Left forelimb (tissue), 1 donor: ENCODE data around the gene ZNF132.
"Not testable (repeated sequence)": the region's sequence is repeated elsewhere in the genome, so short reads cannot be mapped to it uniquely, and the experiment has no call there.

Experiments used
- DNase-seq: peaks from one replicate; pipeline ENCODE4 v3.0.0-alpha.2; 2018; ENCODE audit warnings: low spot score

The ZNF132 gene

GRCh38 chr19:58466760-58467589, 27.0 kb upstream of the ZNF132 start, which contains the start of gene ZNF324:
Gene ZNF324, plus strand, starts transcription at chr19:58467080. Its CDS starts 2,106 bp downstream, at chr19:58469186.
- DNase-seq = peak; percentile 99

GRCh38 chr19:58466089-58466759, 26.3 kb upstream of the ZNF132 start:
- DNase-seq = no peak

DNA sequence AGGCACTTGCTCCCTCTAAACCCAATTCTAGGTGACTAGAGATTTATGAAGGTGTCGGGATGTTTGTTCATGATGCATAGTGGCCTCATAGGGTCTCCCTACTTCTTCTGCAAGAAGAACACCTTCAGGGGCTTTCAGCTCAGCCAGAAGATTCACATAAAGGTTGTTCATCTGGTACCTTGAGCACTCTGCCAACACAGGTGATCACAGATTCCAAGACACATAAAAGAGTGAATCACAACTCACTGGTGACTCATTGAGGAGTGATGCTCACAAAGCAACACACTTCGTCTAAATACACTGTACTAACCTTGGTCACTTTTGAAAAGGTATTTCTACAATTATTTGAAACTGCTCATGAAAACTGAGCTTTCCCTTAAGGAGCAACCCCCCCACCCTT, 20.1 kb upstream of the ZNF132 start:
- DNase-seq = no peak

DNA sequence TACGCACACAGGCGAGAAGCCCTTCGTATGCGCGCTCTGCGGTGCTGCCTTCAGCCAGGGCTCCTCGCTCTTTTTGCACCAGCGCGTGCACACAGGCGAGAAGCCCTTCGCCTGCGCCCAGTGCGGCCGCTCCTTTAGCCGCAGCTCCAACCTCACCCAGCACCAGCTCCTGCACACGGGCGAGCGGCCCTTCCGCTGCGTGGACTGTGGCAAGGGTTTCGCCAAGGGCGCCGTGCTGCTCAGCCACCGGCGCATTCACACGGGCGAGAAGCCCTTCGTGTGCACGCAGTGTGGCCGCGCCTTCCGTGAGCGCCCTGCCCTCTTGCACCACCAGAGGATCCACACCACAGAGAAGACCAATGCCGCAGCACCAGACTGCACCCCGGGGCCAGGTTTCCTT, 16.2 kb upstream of the ZNF132 start:
- DNase-seq = no peak

- DNase-seq = no peak
Measured at GRCh38 chr19:58455306-58455705, 15.4 kb upstream of the ZNF132 start.

GRCh38 chr19:58453743-58454142, 13.8 kb upstream of the ZNF132 start:
- no peak for DNase-seq

- DNase-seq = peak; percentile 96
Measured at GRCh38 chr19:58451358-58452101, 11.6 kb upstream of the ZNF132 start, which contains the start of gene ZNF324B. Gene ZNF324B, plus strand, starts transcription at chr19:58451622. Its CDS starts 2,080 bp downstream, at chr19:58453702.

DNA sequence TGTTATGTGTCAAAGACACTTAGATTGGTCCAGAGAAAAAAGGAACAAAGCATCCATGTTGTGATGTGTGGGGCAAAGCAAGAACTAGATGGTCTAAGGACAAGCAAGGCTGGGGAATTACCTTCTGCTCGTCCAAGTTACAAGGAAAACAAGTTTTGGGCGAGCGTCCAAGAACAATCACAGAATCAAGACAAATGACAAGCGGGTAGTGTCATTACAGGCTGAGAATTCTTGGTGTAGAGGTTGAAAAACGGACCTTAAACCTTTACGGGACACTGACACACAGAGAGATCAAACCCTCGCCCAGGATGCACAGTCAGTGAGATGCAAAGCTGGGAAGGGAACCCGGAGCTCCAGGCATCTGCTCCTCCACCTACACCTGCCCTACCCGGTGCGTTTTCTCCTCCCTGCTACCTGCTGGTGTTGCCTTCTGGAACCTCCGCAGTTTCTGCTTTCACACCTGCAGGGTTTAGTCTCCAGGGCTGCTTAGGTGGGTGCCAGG, 11.0 kb upstream of the ZNF132 start:
- DNase-seq = no peak

DNA sequence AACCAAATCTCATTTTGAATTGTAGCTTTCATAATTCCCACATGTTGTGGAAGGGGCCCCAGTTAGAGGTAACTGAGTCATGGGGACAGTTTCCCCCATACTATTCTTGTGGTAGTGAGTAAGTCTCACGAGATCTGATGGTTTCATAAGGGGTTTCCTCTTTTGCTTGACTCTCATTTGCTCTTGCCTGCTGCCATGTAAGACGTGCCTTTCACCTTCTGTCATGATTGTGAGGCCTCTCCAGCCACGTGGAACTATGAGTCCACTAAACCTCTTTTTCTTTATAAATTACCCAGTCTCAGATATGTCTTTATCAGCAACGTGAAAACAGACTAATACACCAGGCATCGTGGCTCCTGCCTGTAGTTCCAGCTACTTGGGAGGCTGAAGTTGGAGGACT, 10.0 kb upstream of the ZNF132 start:
- not testable (repeated sequence) for DNase-seq

- DNase-seq = not testable (repeated sequence)
Measured at GRCh38 chr19:58448860-58449259, 8.9 kb upstream of the ZNF132 start.

DNA sequence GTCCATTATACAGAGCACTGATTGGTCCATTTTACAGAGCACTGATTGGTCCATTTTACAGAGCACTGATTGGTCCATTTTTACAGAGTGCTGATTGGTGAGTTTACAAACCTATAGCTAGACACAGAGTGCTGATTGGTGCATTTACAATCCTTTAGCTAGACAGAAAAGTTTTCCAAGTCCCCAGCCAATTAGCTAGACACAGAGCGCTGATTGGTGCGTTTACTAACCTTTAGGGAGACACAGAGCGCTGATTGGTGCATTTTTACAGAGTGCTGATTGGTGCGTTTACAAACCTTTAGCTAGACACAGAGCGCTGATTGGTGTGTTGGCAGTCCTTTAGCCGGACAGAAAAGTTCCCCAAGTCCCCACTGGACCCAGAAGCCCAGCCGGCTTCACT, 3.0 kb upstream of the ZNF132 start:
- not testable (repeated sequence) for DNase-seq

DNA sequence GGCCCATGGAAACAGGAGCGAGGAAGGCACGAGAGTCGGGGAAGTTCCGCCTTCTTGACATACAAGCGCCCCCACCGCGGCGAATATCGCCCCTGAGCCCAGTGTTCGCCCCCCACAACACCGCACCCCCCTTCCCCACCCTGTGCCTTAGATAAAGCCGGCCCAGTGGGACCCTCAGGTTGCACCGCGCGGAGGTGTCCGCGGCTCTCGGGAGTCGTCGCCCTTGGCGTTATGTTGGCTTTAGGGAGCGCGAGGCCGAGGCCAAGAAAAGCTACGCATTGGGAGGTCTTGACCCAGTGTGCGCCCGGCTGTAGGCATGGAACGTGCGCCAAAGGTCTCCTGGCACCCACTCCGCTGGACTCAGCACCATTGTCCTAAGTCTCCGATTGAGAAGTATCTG, 603 bp upstream of the ZNF132 start:
- no peak for DNase-seq

- no peak for DNase-seq
Measured at GRCh38 chr19:58434217-58434616, 5.7 kb downstream of the ZNF132 start.

DNA sequence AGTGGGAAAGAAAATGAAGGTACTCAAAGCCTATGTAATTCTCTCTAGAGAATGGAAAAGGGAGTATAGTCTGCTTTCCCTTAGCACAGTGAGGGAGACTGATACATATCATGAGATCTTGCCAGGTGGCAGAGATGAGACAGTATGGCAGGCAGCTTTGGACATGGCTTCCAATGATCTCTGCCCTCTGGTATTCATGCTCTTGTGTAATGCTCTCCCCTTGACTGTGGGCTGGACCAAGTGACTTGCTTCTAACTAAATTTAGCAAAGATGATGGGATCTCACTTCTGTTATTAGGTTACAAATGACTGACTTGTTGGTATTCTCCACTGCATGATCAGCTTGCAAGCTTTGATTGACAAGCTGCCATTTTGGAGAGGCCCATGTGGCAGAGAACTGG, 10.2 kb downstream of the ZNF132 start:
- DNase-seq = no peak

DNA sequence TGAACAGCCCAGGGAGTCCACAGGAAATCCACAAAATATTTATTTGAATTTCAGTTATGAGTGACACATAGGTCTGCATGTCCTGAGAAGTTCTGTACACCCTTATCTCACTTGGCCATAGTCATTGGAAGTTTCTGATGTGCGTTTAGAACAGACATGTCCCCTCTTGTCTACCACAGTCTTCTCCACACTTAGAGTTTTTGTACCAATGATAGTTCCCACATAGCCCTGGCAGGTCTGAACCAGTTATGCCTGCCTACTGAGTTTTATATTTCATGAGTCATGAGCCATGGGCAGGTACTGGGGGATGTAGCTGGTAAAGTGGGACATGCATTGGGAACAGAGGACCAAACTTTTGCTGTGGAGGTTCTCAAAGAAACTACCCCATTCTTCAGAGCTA, 11.3 kb downstream of the ZNF132 start:
- no peak for DNase-seq

- no peak for DNase-seq
Measured at GRCh38 chr19:58417071-58417470, 22.9 kb downstream of the ZNF132 start.

GRCh38 chr19:58416604-58417003, 23.3 kb downstream of the ZNF132 start:
- no peak for DNase-seq

DNA sequence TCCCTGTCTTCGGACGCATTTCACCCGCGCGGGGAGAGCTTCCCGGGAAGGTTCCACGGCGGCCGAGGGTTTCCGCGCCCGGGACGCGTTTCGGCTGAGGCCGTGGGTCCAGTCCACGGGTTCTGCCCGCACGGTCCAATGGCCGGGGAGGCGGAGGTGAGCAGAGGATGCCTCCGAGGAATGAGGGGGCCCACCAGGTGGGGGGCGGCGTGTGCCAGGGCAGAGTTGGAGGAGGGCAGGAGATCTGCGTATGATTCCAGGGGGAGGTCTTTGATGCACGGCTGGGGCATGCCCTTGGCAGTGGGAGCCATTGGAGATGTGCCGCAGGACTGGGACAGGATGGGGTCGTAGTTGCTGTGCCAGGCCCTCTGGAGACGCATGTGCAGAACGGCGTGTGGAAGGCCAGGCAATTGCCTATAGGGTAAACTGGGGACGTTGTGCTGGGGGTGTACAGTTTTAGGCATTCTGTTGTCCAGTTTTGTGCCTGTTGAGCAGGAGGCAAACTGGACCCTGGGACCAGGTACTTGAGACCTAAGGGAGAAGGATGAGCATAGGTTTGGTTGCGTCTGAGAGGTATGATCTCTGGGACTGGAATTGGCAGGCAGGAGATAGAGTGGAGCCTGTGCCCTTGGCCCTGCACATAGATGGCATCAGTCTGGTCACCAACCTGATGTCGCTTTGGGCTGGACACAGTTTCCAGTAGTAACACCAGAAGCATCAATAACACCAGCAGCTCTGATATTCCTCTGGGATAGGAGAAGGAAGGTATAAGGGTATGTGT, 30.8 kb downstream of the ZNF132 start:
- DNase-seq = no peak

GRCh38 chr19:58408152-58409009, 31.6 kb downstream of the ZNF132 start, which contains the start of gene ZNF584:
Gene ZNF584, plus strand, starts transcription at chr19:58408649. Its CDS starts 499 bp downstream, at chr19:58409148.
- peak; percentile 97 for DNase-seq

DNA sequence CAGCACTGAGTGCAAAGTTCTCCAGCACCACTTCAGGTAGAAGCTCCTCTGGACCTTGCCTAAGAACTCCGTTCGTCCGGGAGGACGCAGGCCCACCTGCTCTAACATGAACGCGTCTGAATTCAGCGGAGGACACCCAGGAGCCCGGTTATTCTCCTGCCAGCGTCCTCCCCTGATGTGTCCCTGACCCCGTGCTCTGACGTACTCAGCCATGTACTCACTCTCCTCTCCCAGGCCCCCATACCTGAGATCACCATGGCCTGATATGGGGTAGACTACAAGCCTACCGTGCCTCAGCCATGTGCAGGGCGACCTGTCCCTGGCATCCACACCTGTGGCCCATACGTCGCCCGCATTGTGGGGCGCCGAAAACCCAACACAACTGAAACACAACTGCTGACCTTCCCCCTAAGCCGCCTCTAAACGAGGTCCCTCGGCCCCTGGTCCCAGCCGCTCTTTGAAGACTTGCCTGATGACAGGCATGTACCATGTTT, 32.2 kb downstream of the ZNF132 start:
- DNase-seq = no peak
